ENCODE results near the gene WNT7A.

GRCh38 chr3:13871791-13872190 lies 8.1 kb downstream of the WNT7A start:
- TF ChIP-seq CTCF (IDR thresholded peaks at IDR 0.05) = no peak
- no peak for TF ChIP-seq POLR2A (IDR thresholded peaks at IDR 0.05)
